Stimulated activated CD8-positive, alpha-beta memory T cell treated with anti-CD3 and anti-CD28 coated beads, Interleukin-15, amount 100 ng/mL, for 1 hour (primary cell): ENCODE data around the gene SEZ6L.

Experiments
- DNase-seq: peaks from one replicate; pipeline ENCODE4 v3.0.0-alpha.2; 2020; ENCODE audit warnings: low read depth

Gene SEZ6L

DNA sequence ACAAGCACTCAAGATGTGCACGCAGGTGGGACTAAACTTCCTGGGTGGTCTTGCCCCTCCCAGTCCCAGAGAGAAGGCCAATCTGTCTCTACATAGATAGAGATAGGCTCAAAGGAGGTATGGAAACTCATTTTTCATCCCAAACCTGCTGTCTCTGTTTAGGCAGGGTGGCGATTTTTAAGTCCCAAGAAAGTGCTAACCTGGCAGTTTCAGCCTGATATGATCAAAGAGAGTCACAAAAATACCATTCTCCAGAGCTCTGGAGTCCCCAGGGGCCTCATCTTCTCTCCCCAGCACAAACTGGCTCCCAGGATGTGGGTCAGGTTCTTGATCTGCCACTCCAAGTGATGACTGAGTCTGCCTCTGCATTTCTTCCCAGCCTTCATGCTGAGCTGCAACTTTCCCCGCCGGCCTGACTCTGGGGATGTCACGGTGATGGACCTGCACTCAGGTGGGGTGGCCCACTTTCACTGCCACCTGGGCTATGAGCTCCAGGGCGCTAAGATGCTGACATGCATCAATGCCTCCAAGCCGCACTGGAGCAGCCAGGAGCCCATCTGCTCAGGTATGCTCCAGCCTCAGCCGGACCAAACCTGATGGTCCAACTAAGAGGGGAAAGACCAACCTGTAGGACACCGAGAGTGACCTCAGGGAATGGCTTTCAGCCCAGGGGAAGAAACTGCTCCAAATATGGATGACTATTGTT is 129.5 kb downstream of the SEZ6L start:
- no peak for DNase-seq

DNA sequence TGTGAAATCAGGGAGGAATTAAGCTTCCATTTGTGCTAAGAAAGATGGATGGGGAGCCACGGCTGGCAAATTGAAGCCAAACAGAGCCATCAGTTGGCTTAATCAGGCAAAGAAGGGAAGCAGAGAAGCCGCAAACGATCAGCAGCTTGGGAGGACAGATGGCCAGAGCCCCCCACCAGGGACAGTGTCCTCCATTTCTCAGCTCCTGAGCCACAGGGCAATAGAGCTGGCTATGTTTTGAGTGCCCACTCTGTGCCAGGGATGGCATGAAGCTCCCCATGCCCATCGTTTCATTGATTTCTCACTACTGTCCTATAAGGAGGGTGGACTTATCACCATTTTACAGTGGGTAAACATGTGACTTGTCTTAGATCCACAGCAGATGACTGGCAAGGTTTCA is 133.5 kb downstream of the SEZ6L start:
- no peak for DNase-seq

DNA sequence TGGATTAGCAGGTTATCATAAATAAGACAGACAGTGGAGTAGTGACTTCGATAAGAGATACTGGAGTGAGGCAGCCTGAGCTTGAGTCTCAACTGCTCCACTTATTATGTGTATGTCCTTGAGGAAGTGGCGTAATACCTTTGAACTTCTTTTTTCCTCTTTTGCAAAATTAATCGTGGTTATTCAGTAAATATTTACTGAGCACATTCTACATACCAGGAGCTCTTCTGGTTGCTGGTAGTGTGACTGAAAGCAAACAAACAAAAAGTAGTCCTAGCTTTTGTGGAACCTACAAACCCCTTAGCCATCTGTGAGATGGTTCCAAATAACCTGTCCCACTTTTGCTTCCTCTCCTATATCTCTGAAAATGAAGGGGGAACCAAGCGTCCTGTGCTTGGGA is 134.2 kb downstream of the SEZ6L start:
- no peak for DNase-seq

DNA sequence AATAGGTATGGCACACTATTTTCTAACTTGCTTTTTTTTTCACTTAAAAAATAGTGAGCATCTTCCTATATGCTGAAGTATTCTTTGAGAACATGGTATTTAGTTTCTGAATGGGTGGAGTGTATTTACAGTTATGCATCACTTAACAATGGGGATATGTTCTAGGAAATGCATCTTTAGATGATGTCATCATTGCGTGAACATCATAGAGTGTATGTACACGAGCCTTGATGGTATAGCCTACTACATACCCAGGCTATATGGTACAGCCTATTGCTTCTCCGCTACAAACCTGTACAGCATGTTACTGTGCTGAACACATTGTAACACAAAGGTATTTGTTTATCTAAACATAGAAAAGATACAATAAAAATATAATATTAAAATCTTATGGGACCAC is 135.5 kb downstream of the SEZ6L start:
- no peak for DNase-seq

DNA sequence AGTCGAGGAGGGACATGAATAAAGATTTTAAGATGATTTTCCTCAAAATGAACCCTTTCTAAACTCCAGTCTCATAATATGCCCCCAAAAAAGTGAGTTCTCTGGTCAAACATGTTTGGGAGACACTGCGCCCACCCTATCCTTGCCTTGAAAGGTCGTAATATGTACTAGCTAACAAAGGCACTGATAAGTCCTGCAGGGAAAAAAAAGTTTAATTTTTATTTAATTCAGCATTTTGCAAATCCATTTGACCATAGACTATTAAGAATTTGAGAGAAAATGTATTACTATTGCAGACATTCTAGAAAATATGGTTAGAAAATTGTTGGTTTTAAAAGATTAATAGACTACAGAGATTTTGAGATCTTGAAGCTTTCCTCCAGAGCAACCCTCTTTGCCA is 139.2 kb downstream of the SEZ6L start:
- no peak for DNase-seq

DNA sequence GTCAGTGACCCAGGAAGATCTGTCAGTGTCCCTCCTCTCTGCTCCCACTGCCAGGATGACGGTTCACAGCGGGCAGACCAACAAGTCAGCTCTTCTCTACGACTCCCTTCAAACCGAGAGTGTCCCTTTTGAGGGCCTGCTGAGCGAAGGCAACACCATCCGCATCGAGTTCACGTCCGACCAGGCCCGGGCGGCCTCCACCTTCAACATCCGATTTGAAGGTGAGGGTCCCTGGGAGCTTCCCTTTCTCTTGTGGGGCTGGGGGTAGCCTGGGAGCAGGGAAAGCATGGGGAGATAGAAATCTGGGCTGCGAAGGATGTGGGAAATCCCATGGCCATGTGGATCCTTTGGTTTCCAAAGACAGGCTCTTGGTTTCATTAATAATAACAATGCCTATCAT is 141.4 kb downstream of the SEZ6L start:
- DNase-seq, result no peak

DNA sequence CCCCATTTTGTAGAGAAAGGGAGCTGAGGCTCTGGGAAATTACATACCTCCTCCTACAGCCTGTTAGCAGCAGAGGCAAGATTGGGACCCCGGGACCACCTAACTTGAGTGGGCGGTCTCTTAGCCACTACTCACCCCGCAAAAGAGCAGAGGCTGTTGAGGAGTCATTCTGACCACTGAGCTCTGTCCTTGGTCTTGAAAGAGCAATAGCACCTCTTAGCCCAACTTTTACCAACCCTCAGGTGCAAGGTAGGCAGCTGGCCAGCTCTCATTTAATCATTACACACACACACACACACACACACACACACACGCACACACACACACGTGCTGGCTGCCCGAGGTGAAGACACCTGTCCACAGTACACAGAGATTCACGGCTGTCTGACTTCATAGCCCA is 144.0 kb downstream of the SEZ6L start:
- no peak for DNase-seq

DNA sequence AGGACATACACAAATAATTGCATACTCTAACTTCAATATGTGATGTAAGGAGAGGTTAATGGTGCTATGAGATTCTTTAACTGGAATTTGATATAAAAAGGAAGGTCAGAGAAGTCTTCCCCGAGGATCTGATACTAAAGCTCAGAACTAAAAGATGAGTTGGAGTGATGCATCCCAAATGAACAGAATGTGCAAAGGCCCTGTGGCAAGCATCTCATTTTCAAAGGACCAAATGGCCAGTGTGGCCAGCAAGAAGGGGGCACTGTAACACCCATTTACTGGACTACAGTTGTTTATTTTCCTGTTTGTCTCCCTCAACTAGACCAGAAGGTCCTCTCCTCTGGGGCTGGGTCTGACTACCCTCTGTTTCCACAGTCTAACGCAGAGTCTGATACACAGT is 144.9 kb downstream of the SEZ6L start:
- no peak for DNase-seq

DNA sequence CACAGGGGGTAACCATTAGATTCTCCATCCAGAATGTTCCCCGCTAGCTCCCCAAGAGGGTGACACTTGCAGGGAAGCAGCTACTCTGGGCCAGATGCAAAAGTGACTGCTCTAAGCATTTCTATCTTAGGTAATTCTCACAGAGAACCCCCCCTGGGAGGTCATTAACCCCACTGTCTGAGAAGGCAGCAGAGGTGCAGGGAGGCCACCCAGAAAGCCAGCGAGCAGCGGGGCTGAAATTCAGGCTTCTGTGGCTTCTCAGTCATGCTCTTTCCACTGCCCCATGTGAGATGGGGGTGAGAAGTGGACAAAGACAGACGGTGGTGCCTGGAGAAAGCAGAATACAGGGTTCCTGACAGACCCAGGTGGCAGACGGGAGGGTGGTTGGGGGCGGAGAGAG is 145.4 kb downstream of the SEZ6L start:
- no peak for DNase-seq

DNA sequence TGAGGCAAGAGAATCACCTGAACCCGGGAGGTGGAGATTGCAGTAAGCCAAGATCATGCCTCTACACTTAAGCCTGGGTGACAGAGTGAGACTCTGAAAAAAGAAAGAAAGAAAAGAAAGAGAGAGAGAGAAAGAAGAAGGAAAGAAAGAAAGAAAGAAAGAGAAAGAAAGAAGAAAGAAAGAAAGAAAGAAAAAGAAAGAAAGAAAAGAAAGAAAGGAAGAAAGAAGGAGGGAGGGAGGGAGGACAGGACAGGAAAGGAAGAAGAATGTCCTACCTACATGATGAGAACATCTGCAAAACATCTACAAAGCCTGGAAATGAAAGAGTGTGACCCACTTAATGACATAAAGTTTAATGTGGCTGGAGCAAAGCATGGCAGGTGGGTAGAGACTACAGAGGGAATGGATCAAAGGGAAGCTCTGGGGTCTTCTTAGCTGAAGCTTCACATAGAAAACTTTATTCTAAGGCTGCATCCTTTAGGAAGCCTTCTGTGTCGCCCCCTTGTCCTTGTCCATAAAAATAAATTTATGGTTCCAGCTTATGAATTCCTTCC is 147.5 kb downstream of the SEZ6L start:
- no peak for DNase-seq

DNA sequence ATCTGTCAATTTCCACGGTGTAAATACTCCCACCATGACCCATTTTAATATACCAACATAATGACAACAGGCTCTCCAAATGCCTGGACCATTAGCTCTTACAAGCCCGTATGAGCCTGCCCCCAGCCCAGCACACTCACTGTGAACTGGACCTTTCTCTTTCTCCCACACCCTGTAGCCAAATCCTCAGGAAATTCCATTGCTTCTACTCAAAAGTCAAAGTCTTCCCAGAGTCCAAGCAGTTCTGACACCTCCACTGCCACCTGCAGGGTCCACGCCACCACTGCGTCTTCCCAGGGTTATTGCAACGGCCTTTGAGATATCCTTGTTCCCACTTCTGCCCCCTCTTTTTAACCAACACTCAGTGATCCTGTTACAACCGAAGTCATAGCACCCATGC is 149.7 kb downstream of the SEZ6L start:
- no peak for DNase-seq

DNA sequence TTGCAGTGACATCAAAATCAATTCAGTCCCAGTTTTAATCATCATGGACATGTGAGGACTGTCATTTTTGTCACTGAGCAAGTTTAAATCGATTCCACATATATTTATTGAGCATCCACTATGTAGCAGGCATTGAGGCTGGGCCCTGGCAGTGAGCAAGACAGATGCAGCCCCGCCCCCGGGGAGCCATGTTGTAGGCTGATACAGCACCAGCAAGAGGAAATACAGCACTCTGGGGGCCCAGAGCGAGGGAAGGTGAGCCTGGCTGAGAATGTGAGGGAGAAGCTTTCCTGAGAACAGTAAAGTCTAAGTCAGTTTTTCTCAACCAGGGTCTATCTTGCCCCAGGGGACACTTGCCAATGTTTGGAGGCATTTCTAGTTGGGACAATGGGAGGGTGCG is 151.2 kb downstream of the SEZ6L start:
- DNase-seq, result no peak

DNA sequence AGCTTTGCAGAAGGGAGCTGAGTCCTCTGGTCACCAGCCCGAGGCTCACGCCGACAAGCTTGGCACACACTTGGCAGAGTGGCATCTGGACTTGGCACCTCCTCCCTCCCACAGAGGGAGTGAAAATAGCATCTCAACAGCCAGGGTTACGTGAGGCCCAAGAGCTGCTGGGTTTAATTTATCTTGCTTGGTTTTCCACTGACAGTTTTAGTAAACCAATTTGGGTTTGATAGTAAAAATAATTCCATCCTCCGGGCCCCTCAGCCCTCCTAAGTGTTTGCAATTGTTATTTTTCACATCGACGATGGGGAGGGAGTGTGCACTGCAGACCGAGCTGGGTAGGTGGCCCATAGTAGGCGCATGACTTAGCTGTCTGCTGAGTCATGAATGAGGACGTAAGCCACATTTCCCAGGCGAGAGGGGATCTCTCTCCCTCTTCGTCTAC is 152.2 kb downstream of the SEZ6L start:
- no peak for DNase-seq

DNA sequence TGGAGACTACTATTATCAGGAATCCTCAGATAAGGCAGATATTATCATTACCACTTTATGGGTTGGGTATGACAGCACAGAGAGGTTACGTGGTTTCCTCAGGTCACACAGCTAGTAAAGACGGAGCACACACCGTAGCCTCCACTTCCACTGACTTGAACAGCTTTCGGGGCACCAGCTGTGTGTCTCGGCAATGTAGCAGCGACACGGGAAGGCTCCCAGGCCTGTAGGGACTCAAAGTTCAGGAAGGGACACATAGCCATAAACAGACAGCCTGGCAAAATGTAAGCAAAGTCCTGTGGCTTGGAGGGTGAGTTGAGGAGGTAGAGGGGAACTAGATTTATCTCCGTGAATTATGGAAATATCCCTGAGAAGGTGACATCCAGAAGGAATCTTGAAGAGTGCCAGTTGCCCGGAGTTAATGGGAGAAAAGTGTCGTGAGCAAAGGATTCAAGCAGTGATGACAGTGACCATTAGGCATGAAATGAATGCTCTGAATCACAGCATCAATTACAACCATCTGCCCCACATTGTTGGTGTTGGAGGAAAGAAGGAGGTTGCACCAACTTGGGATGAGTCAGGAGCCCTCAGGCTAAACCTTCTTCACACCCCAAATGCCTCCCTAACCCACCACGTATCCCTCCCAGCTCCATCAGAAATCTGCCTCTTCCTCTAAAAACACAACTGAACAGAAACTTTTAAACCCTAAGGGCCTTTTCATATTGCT is 153.1 kb downstream of the SEZ6L start:
- DNase-seq, result no peak

DNA sequence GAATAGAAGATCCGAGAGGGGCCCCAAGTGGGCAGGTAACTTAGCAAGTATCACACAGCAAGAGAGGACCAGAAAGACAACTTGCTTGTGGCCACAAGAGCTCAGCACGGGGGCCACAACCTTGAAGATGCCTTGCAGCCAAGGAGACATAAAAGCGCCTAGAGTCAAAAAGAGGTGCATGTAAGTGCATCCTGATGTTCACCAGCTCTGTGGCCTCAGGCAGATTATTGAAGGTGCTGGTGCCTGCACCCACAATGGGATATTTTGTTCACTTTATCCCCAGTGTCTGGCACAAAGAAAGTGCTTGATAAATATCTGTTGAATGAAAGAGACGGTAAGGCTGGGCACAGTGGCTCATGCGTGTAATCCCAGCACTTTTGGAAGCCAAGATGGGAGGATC is 153.8 kb downstream of the SEZ6L start:
- DNase-seq, result no peak

DNA sequence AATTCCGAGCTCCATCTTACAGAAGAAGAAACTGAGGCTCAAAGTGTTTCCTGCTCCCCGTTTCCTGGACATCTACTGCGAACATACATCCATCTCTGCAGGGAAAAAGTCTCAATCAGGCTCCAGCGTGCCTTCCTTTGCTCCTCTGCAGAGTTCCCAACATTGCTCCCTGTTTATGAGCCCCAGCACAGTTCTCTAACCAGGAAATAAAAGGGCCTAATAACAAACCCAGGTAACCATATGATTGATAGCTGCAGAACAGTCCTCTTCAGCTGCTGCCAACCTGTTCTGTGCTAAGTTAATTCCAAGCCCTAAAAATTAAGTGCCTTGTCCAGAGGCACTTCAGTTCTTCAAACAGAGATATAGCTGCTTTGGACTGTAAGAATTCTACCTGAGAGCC is 154.9 kb downstream of the SEZ6L start:
- DNase-seq, result no peak

DNA sequence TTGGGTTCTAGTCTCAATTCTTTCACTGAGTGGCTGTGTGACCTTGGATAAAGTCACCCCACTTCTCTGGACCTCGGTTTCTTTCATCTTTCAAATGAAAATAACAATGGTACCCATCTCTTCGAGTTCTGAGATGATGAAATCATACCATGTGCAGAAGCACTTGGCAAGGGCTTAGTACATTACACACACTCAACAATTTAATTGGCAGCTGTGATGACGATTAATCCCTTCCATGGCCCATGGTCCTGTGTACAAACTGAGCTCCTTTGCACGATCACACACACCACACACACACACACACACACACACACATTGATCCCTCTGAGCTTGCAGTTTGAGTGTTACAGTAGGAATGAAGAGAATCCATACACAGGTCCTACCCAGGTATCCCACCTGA is 156.4 kb downstream of the SEZ6L start:
- no peak for DNase-seq

DNA sequence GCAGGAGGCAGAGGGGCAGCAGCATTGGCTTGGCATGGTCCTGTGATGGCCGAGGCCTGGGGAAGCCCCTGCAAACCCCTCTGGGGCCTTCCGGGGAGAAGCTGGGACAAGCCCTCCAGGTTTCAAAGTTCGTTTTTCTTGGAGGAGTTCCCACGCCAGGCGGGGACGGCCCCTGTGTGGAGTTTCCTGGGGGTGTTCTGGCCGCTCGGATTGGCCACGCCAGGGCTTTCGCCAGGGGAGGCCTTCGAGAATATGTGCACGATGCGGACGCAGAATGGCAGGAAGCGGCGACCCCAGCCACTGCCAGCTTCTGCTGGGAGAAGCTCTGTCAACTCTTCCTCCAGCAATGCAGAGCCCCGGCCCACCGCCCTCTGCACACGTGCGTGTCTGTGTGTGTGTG is 157.5 kb downstream of the SEZ6L start:
- no peak for DNase-seq

DNA sequence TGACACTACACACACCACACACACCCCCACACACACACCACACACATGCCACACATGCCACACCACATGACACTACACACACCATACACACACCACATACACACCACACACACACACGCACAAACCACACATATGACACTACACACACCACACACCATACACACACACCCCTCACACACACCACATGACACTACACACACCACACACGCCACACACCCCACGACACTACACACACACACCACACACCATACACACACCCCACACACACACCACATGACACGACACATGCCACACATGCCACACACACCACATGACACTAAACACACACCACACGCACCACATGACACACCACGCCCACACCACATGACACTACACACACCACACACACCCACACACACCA is 158.0 kb downstream of the SEZ6L start:
- no peak for DNase-seq

DNA sequence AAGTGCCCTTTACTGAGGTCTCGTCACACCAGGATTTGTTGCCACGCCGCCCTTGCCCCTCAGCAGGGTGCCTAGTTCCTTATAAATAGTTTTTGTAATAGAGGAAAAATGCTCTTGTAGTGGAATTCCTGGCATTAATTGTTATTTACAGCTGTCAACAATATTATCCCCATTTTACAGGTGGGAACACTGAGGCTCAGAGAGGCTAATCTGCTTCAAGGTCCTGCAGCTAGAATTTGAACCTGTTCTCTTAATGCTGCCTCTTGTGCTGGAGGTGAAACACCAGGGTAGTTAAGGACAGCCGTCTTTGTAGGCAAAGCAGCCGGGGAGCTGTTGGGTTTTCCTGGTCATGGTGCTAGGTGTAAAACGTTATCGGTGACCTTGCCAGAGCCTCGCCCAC is 159.0 kb downstream of the SEZ6L start:
- no peak for DNase-seq

DNA sequence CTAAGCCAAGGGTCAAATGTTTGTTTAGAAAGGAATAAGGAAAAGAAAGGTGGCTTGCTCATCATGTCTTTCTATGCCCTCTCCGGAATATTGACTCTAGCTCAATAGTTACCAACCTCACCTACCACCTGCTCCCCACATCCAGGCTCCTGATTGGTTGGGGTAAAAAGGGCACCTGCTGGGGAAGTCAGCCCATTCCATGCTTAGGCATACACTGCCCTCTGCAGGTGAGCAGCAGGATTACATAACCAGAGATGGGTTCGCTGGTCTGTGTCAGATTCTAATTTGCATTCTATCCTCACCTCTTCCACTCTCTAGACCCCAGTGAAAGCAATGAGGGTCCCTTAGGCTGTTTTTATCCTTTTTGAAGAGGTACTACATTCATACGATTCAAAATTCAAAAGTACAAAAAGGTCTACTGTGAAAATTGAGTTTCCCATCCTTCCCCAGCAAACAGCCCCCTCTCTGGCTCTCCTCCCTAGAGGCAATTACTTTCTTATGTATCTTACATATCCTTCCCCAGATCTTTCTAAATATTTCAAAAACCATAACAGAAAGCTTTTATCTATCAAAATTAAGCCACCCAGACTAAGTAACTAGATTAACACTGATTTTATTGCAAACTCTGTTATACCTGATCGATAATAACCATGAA is 161.8 kb downstream of the SEZ6L start:
- peak; percentile 11 for DNase-seq

DNA sequence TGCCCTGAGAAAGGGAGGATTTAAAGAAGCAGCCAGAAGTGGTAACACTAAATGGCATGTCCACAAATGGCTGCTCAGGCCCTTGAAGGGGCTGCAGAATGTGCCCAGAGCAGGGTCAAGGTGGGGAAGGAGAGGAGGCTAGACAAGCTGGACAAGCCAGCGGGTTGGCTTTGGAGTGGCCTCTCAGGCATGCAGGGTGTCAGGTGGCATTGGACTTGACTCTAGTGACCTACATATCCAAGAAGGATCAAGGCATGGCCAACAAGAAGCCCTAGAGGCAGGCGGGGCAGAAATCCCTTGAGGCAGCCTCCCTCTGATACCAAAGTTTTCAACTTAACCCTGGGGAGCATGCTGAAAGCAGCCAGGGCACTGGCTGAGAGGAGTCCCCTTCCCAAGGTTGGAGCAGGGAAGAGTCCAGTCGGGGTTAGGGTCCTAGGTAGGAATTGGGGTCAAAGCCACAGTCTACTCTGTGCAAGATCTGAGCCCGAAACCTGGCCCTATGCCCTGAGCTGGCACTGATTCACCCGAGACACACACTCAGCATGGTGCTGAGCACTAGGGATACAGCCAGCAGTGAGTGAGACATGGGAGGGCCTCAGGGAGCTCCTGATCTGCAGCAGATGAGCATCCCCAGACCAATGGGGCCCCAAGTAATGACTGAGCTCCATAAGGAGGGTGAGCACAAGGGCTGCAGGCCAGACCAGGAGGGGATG is 164.0 kb downstream of the SEZ6L start:
- DNase-seq, result no peak

DNA sequence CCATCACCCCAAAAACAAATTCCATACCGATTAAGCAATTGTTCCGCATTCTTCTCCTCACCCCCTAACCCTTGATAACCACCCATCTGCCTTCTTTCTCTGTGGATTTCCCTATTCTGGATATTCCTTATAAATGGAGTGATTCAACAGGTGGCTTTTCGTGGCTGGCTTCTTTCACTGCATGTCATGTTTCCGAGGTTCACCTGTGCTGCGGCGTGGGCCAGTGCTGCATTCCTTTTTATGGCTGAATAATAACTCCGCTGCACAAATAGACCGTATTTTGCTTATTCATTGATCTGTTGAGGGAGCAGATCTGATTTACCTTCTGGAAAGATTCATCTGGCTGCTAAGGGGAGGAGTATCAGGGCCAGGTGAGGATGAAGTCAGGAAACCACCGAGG is 165.0 kb downstream of the SEZ6L start:
- DNase-seq, result no peak
